A673 (cell line): ENCODE data around the gene LCN6. TPM values are rescaled to one million over a fixed set of nuclear protein-coding genes. Genes with fewer than 3 reads are reported as not detected.

Experiments
- BruUV-seq: library from RNA; stranded (reverse); fragments of 400-500 nt; replicated peaks from 2 replicates; lab custom pipeline; 2021; lab: Mats Ljungman, UMichigan
- CTCF ChIA-PET: fragments of 300-600 bp; sonication (Branson Sonifier 250); formaldehyde crosslinking; loops from one replicate; lab custom pipeline; 2022; ENCODE audit warnings: antibody characterized with exemption; lab: Charles Lee
- POLR2A ChIA-PET: fragments of 300-600 bp; sonication (Branson Sonifier 250); formaldehyde crosslinking; loops from one replicate; lab custom pipeline; 2022; ENCODE audit warnings: antibody characterized with exemption; ENCODE audit not compliant: low non-redundant PET; lab: Charles Lee
- DNase-seq: peaks from one replicate; pipeline ENCODE4 v3.0.0-alpha.2; 2015; ENCODE audit warnings: low spot score
- H3K27ac ChIP-seq: fragments of 200-600 bp; sonication (generic); 2 replicates; pipeline ENCODE4 v1.5.1; 2016; ENCODE audit warnings: mixed run types, low read depth, mild to moderate bottlenecking, mixed read lengths, antibody characterized with exemption, low read length; ENCODE audit not compliant: poor library complexity, severe bottlenecking
- H3K27me3 ChIP-seq: fragments of 200-600 bp; sonication (generic); replicated peaks from 2 replicates; pipeline ENCODE4 v1.6.1; 2017; ENCODE audit warnings: mixed run types, low read depth, mild to moderate bottlenecking, mixed read lengths, antibody characterized with exemption, low read length; ENCODE audit not compliant: insufficient read depth, poor library complexity
- H3K36me3 ChIP-seq: fragments of 200-600 bp; sonication (generic); 2 replicates; pipeline ENCODE4 v1.6.1; 2016; ENCODE audit warnings: mixed run types, mild to moderate bottlenecking, mixed read lengths, antibody characterized with exemption, low read length; ENCODE audit not compliant: insufficient read depth, poor library complexity, severe bottlenecking
- H3K4me1 ChIP-seq: fragments of 200-600 bp; sonication (generic); 2 replicates; pipeline ENCODE4 v1.6.1; 2017; ENCODE audit warnings: mixed run types, mild to moderate bottlenecking, mixed read lengths, antibody characterized with exemption, low read length; ENCODE audit not compliant: insufficient read depth, poor library complexity, severe bottlenecking
- H3K4me3 ChIP-seq: fragments of 200-600 bp; sonication (generic); 2 replicates; pipeline ENCODE4 v1.5.1; 2016; ENCODE audit warnings: low read depth, mixed run types, mild to moderate bottlenecking, mixed read lengths, low read length; ENCODE audit not compliant: poor library complexity, severe bottlenecking
- H3K9me3 ChIP-seq: fragments of 200-600 bp; sonication (generic); 2 replicates; pipeline ENCODE4 v1.6.1; 2016; ENCODE audit warnings: mixed run types, low read depth, mild to moderate bottlenecking, mixed read lengths, antibody characterized with exemption, low read length; ENCODE audit not compliant: poor library complexity, severe bottlenecking
- CTCF ChIP-seq: fragments of 300-800, 200-600 bp; sonication (generic); conservative IDR thresholded peaks from 2 replicates; pipeline ENCODE4 v1.5.1; 2017; ENCODE audit warnings: low read depth, mild to moderate bottlenecking, antibody characterized with exemption, low read length, moderate library complexity, mixed read lengths
- EZH2 ChIP-seq: fragments of 200-600 bp; sonication (generic); IDR thresholded peaks from 2 replicates; pipeline ENCODE4 v1.6.1; 2017; ENCODE audit warnings: borderline replicate concordance, low read depth, mild to moderate bottlenecking, mixed read lengths, antibody characterized with exemption, low read length; ENCODE audit not compliant: poor library complexity, severe bottlenecking
- intact Hi-C: fragments of 100-400 bp; cut with micrococcal nuclease; formaldehyde crosslinking; loops from one replicate; pipeline ENCODE4 v1.10.0; 2022; ENCODE audit not compliant: unreplicated experiment
- total RNA-seq: library from RNA; stranded (reverse); gene quantifications from 2 replicates; pipeline ENCODE4 v1.2.3, GENCODE V29; 2021

Gene LCN6
- total RNA-seq, 1 experiment from 2014 or later = not detected

GRCh38 chr9:136739509-136739908 lies 8.8 kb downstream of the LCN6 start:
- CTCF ChIA-PET = no interaction called here
- TF ChIP-seq EZH2 = no peak
- no peak for TF ChIP-seq CTCF
- Histone ChIP-seq H3K9me3 (no peaks in the 10 kb centered on the region), H3K4me3 (no peak overlapping the region), H3K36me3 (no peaks in the 10 kb centered on the region), H3K4me1 (peaks cover 13% of the 10 kb centered on the region), H3K27ac (no peak overlapping the region), H3K27me3 (no peaks in the 10 kb centered on the region)
- BruUV-seq = no TSS peak
- intact Hi-C loops = no loop called here
- POLR2A ChIA-PET = no interaction called here
- no peak for DNase-seq

GRCh38 chr9:136738960-136739359 lies 9.4 kb downstream of the LCN6 start:
- Histone ChIP-seq H3K27me3 (no peaks in the 10 kb centered on the region), H3K4me1 (peaks cover 13% of the 10 kb centered on the region), H3K4me3 (no peak overlapping the region), H3K27ac (no peak overlapping the region), H3K9me3 (no peaks in the 10 kb centered on the region), H3K36me3 (no peaks in the 10 kb centered on the region)
- ChIA-PET CTCF (no interaction called here), POLR2A (no interaction called here)
- BruUV-seq = no TSS peak
- no peak for TF ChIP-seq CTCF
- no peak for TF ChIP-seq EZH2
- intact Hi-C loops = no loop called here
- no peak for DNase-seq

- H3K36me3 ChIP-seq = no peaks in the 10 kb centered on the region
- H3K4me1 ChIP-seq = peaks cover under 1% of the 10 kb centered on the region
- CTCF ChIA-PET = no interaction called here
- H3K27ac ChIP-seq = no peak overlapping the region
- no peaks in the 10 kb centered on the region for H3K9me3 ChIP-seq
- TF ChIP-seq CTCF (no peak), EZH2 (no peak)
- intact Hi-C loops = no loop called here
- BruUV-seq = no TSS peak
- no peaks in the 10 kb centered on the region for H3K27me3 ChIP-seq
- no peak for DNase-seq
- POLR2A ChIA-PET = no interaction called here
- H3K4me3 ChIP-seq = no peak overlapping the region
Measured at GRCh38 chr9:136735812-136736480, 12.4 kb downstream of the LCN6 start.
